IMR-90 (cell line): ENCODE measurements around the gene ZNF19. TPM values are rescaled to one million over a fixed set of nuclear protein-coding genes. Genes with fewer than 3 reads are reported as not detected.

Experiments used
- ATAC-seq: fragments of 200-7000 bp; cut with Tn5 transposase; 2 replicates; pipeline ENCODE4 v1.9.1; 2020; ENCODE audit warnings: low read depth, mild to moderate bottlenecking, moderate library complexity
- BruUV-seq: library from RNA; stranded (reverse); fragments of 400-500 nt; replicated peaks from 2 replicates; lab custom pipeline; 2021; lab: Mats Ljungman, UMichigan
- CTCF ChIA-PET: fragments of 300-600 bp; formaldehyde crosslinking; extraction: SDS; loops from one replicate; lab custom pipeline; 2021; ENCODE audit warnings: antibody characterized with exemption; lab: Yijun Ruan, JAX
- POLR2A ChIA-PET: fragments of 300-600 bp; sonication (Branson Sonifier 250); formaldehyde crosslinking; loops from one replicate; lab custom pipeline; 2022; ENCODE audit warnings: antibody characterized with exemption; ENCODE audit not compliant: unreplicated experiment; lab: Charles Lee
- DNase-seq: peaks from one replicate; pipeline ENCODE4 v3.0.0; 2013
- H2AFZ ChIP-seq: replicated peaks from 2 replicates; pipeline ENCODE3; 2013; ENCODE audit warnings: low read length, mild to moderate bottlenecking; ENCODE audit not compliant: poor library complexity
- H2AK5ac ChIP-seq: 2 replicates; pipeline ENCODE4 v1.6.1; 2013; ENCODE audit warnings: low read depth, low read length, inconsistent platforms
- H2AK9ac ChIP-seq: replicated peaks from 2 replicates; pipeline ENCODE3; 2013; ENCODE audit warnings: mild to moderate bottlenecking, low read depth, low read length, moderate library complexity; ENCODE audit not compliant: poor library complexity
- H2BK120ac ChIP-seq: 2 replicates; pipeline ENCODE4 v1.6.1; 2013; ENCODE audit warnings: low read depth, low read length, inconsistent platforms
- H2BK15ac ChIP-seq: 3 replicates; pipeline ENCODE4 v1.6.1; 2013; ENCODE audit warnings: low read depth, low read length, inconsistent platforms
- H2BK20ac ChIP-seq: 2 replicates; pipeline ENCODE4 v1.6.1; 2013; ENCODE audit warnings: low read depth, mild to moderate bottlenecking, inconsistent platforms, low read length, moderate library complexity
- H2BK5ac ChIP-seq: 2 replicates; pipeline ENCODE4 v1.6.1; 2013; ENCODE audit warnings: mild to moderate bottlenecking, low read depth, low read length, inconsistent platforms; ENCODE audit not compliant: poor library complexity, severe bottlenecking
- H3K14ac ChIP-seq: replicated peaks from 2 replicates; pipeline ENCODE4 v1.6.1; 2013; ENCODE audit warnings: low read depth, low read length, inconsistent platforms
- H3K18ac ChIP-seq: 2 replicates; pipeline ENCODE4 v1.6.1; 2013; ENCODE audit warnings: low read depth, low read length, control low read depth
- H3K23ac ChIP-seq: 2 replicates; pipeline ENCODE4 v1.6.1; 2013; ENCODE audit warnings: low read depth, low read length, inconsistent platforms
- H3K27ac ChIP-seq: 2 replicates; pipeline ENCODE4 v1.5.1; 2013; ENCODE audit warnings: mild to moderate bottlenecking, control low read depth, low read length; ENCODE audit not compliant: insufficient read depth
- H3K27me3 ChIP-seq: 2 replicates; pipeline ENCODE4 v1.6.1; 2013; ENCODE audit warnings: low read length; ENCODE audit not compliant: control insufficient read depth, insufficient read depth
- H3K36me3 ChIP-seq: 2 replicates; pipeline ENCODE4 v1.6.1; 2013; ENCODE audit warnings: low read length, mixed read lengths; ENCODE audit not compliant: control insufficient read depth, insufficient read depth
- H3K4ac ChIP-seq: 2 replicates; pipeline ENCODE4 v1.6.1; 2013; ENCODE audit warnings: low read depth, low read length, inconsistent platforms
- H3K4me1 ChIP-seq: 2 replicates; pipeline ENCODE4 v1.6.1; 2013; ENCODE audit warnings: low read length, mixed read lengths; ENCODE audit not compliant: control insufficient read depth, insufficient read depth
- H3K4me2 ChIP-seq: 2 replicates; pipeline ENCODE4 v1.6.1; 2013; ENCODE audit warnings: low read depth, mild to moderate bottlenecking, control low read depth, low read length, moderate library complexity
- H3K4me3 ChIP-seq: 2 replicates; pipeline ENCODE4 v1.5.1; 2013; ENCODE audit warnings: low read depth, mild to moderate bottlenecking, control low read depth, low read length, moderate library complexity; ENCODE audit not compliant: insufficient read depth
- H3K56ac ChIP-seq: 2 replicates; pipeline ENCODE4 v1.6.1; 2013; ENCODE audit warnings: low read length, inconsistent platforms; ENCODE audit not compliant: insufficient read depth; ENCODE audit errors: extremely low read depth
- H3K79me1 ChIP-seq, 2 experiments: 2 replicates each; pipeline ENCODE4 v1.6.1; 2013; ENCODE audit warnings: low read length in 2 of 2, inconsistent platforms in 1 of 2, low read depth in 1 of 2
- H3K9ac ChIP-seq: 2 replicates; pipeline ENCODE4 v1.6.1; 2013; ENCODE audit warnings: low read depth, low read length, control low read depth
- H3K9me1 ChIP-seq: 2 replicates; pipeline ENCODE4 v1.6.1; 2013; ENCODE audit warnings: low read length, inconsistent platforms; ENCODE audit not compliant: insufficient read depth
- H3K9me3 ChIP-seq: 2 replicates; pipeline ENCODE4 v1.6.1; 2013; ENCODE audit warnings: low read length; ENCODE audit not compliant: control insufficient read depth, insufficient read depth
- H4K20me1 ChIP-seq: 2 replicates; pipeline ENCODE4 v1.6.1; 2013; ENCODE audit warnings: low read length, inconsistent platforms; ENCODE audit not compliant: insufficient read depth
- H4K5ac ChIP-seq: 2 replicates; pipeline ENCODE4 v1.6.1; 2013; ENCODE audit warnings: mild to moderate bottlenecking, low read depth, low read length, control low read depth
- H4K8ac ChIP-seq, 2 experiments: 2 replicates each; pipeline ENCODE4 v1.6.1; 2013; ENCODE audit warnings: low read depth in 2 of 2, low read length in 2 of 2, control low read depth in 1 of 2, inconsistent platforms in 1 of 2
- H4K91ac ChIP-seq: 2 replicates; pipeline ENCODE4 v1.6.1; 2013; ENCODE audit warnings: low read depth, low read length, inconsistent platforms; ENCODE audit not compliant: insufficient read depth
- CEBPB ChIP-seq: IDR thresholded peaks from 2 replicates; pipeline ENCODE4 v1.6.1; 2012; ENCODE audit warnings: low read depth, low read length, improper control_type of control experiment
- CHD1 ChIP-seq: IDR thresholded peaks from 2 replicates; pipeline ENCODE4 v1.6.1; 2012; ENCODE audit warnings: low read depth, low read length, improper control_type of control experiment
- CTCF ChIP-seq: conservative IDR thresholded peaks from 2 replicates; pipeline ENCODE4 v1.5.1; 2012; ENCODE audit warnings: mild to moderate bottlenecking, low read depth, low read length, improper control_type of control experiment
- FOS ChIP-seq: fragments of 150-350 bp; IDR thresholded peaks from 2 replicates; pipeline ENCODE4 v1.6.1; 2016; ENCODE audit warnings: low read depth, low read length
- MAFK ChIP-seq: IDR thresholded peaks from 2 replicates; pipeline ENCODE4 v1.6.1; 2012; ENCODE audit warnings: low read depth, low read length, improper control_type of control experiment
- MAZ ChIP-seq: IDR thresholded peaks from 2 replicates; pipeline ENCODE4 v1.6.1; 2012; ENCODE audit warnings: low read depth, mild to moderate bottlenecking, low read length, improper control_type of control experiment, moderate library complexity, borderline replicate concordance
- MXI1 ChIP-seq: IDR thresholded peaks from 2 replicates; pipeline ENCODE4 v1.6.1; 2012; ENCODE audit warnings: low read depth, mild to moderate bottlenecking, low read length, moderate library complexity, borderline replicate concordance
- RCOR1 ChIP-seq: IDR thresholded peaks from 2 replicates; pipeline ENCODE4 v1.6.1; 2012; ENCODE audit warnings: mild to moderate bottlenecking, low read length, improper control_type of control experiment; ENCODE audit not compliant: insufficient replicate concordance
- RFX5 ChIP-seq: IDR thresholded peaks from 2 replicates; pipeline ENCODE4 v1.8.0; 2012; ENCODE audit warnings: low read depth, mild to moderate bottlenecking, low read length, moderate library complexity
- WGBS, 2 experiments: methylation state at CpG; one replicate each; pipeline versions ENCODE4 v1.1.5 to v1.1.7; 2013; ENCODE audit warnings: missing lambda C conversion rate in 2 of 2; ENCODE audit not compliant: insufficient read length in 1 of 2; ENCODE audit errors: extremely low coverage in 2 of 2; 5-methylcytosine and 5-hydroxymethylcytosine counted together
- dilution Hi-C: fragments of 300-500 bp; cut with HindIII; formaldehyde crosslinking; loops from one replicate; pipeline ENCODE4 v1.14.3; 2018; ENCODE audit warnings: low sequenced_read_pairs; ENCODE audit not compliant: unreplicated experiment
- in situ Hi-C: fragments of 300-500 bp; cut with MboI; formaldehyde crosslinking; loops from 3 replicates; pipeline ENCODE4 v1.14.3; 2019; ENCODE audit warnings: low sequenced_read_pairs, inconsistent platforms, mixed read lengths
- intact Hi-C: fragments of 100-400 bp; cut with micrococcal nuclease; formaldehyde crosslinking; loops from 2 replicates; pipeline ENCODE4 v1.10.0; 2022
- polyA plus RNA-seq, 3 experiments: library from polyadenylated mRNA; depleted of rRNA; stranded (reverse); fragments of >200 nt; gene quantifications; 2 replicates each; pipeline ENCODE4 v1.2.3, GENCODE V29; 2012; ENCODE audit warnings: low replicate concordance in 1 of 3
- total RNA-seq: library from RNA; depleted of rRNA; stranded (reverse); fragments of >200 nt; gene quantifications from 2 replicates; pipeline ENCODE4 v1.2.3, GENCODE V29; 2012
- TF ChIP-seq, protein P1 (sequence below): fragments of 150-350 bp; IDR thresholded peaks from 2 replicates; pipeline ENCODE4 v1.6.1; 2017; ENCODE audit warnings: mild to moderate bottlenecking, antibody characterized with exemption, low read length, low read depth

Gene ZNF19
- total and polyA plus RNA-seq, 2 of the 4 experiments (the other 2 are of a cell fraction), result 0.89 to 2.9 TPM

DNA sequence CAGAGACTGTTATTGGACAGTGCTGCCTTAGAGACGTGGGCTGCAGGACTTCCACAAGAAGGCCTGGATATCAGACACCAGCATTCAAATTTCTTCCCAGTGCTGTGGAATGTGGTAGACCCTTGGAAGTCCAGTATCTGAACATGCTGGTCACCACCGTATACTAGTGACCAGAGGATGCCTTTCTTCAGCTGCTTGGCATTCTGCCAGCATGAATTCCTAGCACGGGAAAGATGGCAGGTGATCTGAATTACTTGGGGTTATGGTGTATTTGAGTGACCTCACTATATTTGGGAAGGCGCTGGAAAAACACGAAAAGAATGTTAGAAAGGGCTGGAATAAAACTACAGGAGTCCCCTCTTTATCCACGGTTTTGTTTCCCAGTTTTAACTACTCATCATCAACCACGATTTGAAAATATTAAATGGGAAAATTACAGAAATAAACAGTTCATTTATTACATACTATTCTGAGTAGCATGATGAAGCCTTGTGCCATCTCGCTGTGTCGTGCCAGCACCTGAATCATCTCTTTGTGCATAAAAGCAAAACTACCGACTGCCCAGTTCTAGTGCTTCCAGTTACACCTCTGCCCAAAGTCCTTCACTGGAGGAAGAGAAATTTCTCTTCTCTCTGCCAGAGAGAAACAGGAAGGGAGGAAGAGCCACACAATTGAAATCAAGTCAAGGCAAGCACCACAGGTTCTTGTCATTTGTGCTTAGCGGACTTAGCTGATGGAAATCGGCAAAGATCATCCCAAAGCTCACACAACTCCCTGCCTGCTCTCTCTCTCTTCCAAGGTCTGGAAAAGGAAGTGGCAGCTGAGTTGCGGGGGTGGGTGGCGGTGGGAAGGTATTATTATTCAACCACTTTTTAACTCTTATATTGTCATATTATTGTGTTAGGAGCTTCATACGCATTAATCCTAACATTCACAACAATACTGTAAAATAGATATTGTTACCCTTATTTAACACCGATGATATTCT lies 35.7 kb upstream of the ZNF19 start (continued):
- TF ChIP-seq FOS, result no peak

- Histone ChIP-seq H4K91ac (no peak overlapping the region), H2AFZ (no peak overlapping the region), H2BK20ac (no peak overlapping the region), H3K9me3 (no peaks in the 10 kb centered on the region), H3K14ac (no peak overlapping the region), H3K9me1 (no peaks in the 10 kb centered on the region), H3K79me1 (no peaks in the 10 kb centered on the region), H3K4me2 (no peak overlapping the region), H2BK5ac (no peak overlapping the region), H3K4me3 (no peak overlapping the region), H3K9ac (no peak overlapping the region), H2BK120ac (no peak overlapping the region), H2AK5ac (no peak overlapping the region), H3K23ac (no peak overlapping the region), H3K27me3 (no peaks in the 10 kb centered on the region), H3K4ac (no peak overlapping the region), H3K18ac (no peak overlapping the region), H3K4me1 (no peaks in the 10 kb centered on the region), H3K27ac (no peak overlapping the region), H4K5ac (no peak overlapping the region), H4K20me1 (no peaks in the 10 kb centered on the region), H3K36me3 (no peaks in the 10 kb centered on the region), H2BK15ac (no peak overlapping the region), H2AK9ac (no peak overlapping the region), H3K56ac (no peak overlapping the region), H4K8ac (no peak overlapping the region)
- intact Hi-C loops (no loop called here), in situ Hi-C loops (no loop called here), dilution Hi-C loops (no loop called here)
- TF ChIP-seq MXI1 (no peak), RFX5 (no peak), MAZ (no peak), MAFK (no peak), CEBPB (no peak), CTCF (no peak), RCOR1 (no peak), CHD1 (no peak)
- TF ChIP-seq, protein P1, sequence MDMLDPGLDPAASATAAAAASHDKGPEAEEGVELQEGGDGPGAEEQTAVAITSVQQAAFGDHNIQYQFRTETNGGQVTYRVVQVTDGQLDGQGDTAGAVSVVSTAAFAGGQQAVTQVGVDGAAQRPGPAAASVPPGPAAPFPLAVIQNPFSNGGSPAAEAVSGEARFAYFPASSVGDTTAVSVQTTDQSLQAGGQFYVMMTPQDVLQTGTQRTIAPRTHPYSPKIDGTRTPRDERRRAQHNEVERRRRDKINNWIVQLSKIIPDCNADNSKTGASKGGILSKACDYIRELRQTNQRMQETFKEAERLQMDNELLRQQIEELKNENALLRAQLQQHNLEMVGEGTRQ, result no peak
- DNase-seq, result no peak
- ChIA-PET POLR2A (no interaction called here), CTCF (no interaction called here)
- no CpG with 5 or more reads among the region's 3 CpGs for WGBS, 2 experiments
- BruUV-seq, result no TSS peak
- no peak for ATAC-seq
Measured at GRCh38 chr16:71520550-71520949, 31.4 kb upstream of the ZNF19 start.
